B cell (primary cell): Measurements from ENCODE around the gene CTR9. TPM values are rescaled to one million over a fixed set of nuclear protein-coding genes. Genes with fewer than 3 reads are reported as not detected.

ENCODE experiments used
- ATAC-seq: fragments of 200-7000 bp; cut with Tn5 transposase; one replicate; pipeline ENCODE4 v1.10.0; 2021; ENCODE audit warnings: low read depth, mild to moderate bottlenecking, moderate number of reproducible peaks, moderate library complexity
- CTCF ChIA-PET: fragments of 350-600 bp; sonication (Branson Sonifier 250); formaldehyde crosslinking; loops from one replicate; lab custom pipeline; 2021; ENCODE audit warnings: antibody characterized with exemption, inconsistent platforms; lab: Charles Lee
- POLR2A ChIA-PET: fragments of 350-600 bp; sonication (Branson Sonifier 250); formaldehyde crosslinking; loops from one replicate; lab custom pipeline; 2021; ENCODE audit warnings: antibody characterized with exemption; lab: Charles Lee
- DNase-seq: peaks from one replicate; pipeline ENCODE4 v3.0.0; 2013
- H2AFZ ChIP-seq: 2 replicates; pipeline ENCODE4 v1.6.1; 2012; ENCODE audit warnings: mild to moderate bottlenecking, low read depth, low read length; ENCODE audit not compliant: insufficient read depth, poor library complexity, severe bottlenecking
- H3K27ac ChIP-seq, 2 donors: 1 replicate in 1 of 2; 2 replicates in 1 of 2; pipeline ENCODE4 v1.5.1; 2012 to 2013; ENCODE audit warnings: low read length in 2 of 2, mild to moderate bottlenecking in 2 of 2, moderate library complexity in 1 of 2
- H3K27me3 ChIP-seq, 4 experiments: fragments of 200-600 bp in 1 of 4; sonication (generic) in 1 of 4; replicated peaks in 1 of 4; 1 replicate in 2 of 4; 2 replicates in 2 of 4; pipeline versions ENCODE4 v1.6.1 to v1.7.0; 2013 to 2016; ENCODE audit warnings: low read length in 3 of 4, mild to moderate bottlenecking in 2 of 4, mixed read lengths in 1 of 4, moderate library complexity in 1 of 4; ENCODE audit not compliant: insufficient read depth in 4 of 4, control insufficient read depth in 3 of 4; ENCODE audit errors: control extremely low read depth in 1 of 4
- H3K36me3 ChIP-seq, 2 experiments: replicated peaks in 1 of 2; 1 replicate in 1 of 2; 2 replicates in 1 of 2; pipeline versions ENCODE4 v1.6.1 to v1.7.1; 2013; ENCODE audit warnings: low read length in 1 of 2; ENCODE audit not compliant: insufficient read depth in 2 of 2, control insufficient read depth in 1 of 2; ENCODE audit errors: control extremely low read depth in 1 of 2, extremely low read depth in 1 of 2
- H3K4me1 ChIP-seq, 2 donors: fragments of 200-600 bp in 1 of 2; sonication (generic) in 1 of 2; 1 replicate in 1 of 2; 2 replicates in 1 of 2; pipeline versions ENCODE4 v1.5.1 to v1.6.1; 2013 to 2017; ENCODE audit warnings: low read length in 2 of 2; ENCODE audit not compliant: control insufficient read depth in 2 of 2, insufficient read depth in 2 of 2
- H3K4me2 ChIP-seq: replicated peaks from 2 replicates; pipeline ENCODE3; 2012; ENCODE audit warnings: mild to moderate bottlenecking, low read depth, low read length; ENCODE audit not compliant: poor library complexity, severe bottlenecking
- H3K4me3 ChIP-seq, 5 experiments: fragments of 200-600 bp in 1 of 5; sonication (generic) in 1 of 5; 1 replicate in 3 of 5; 2 replicates in 2 of 5; pipeline versions ENCODE4 v1.5.1 to v1.7.0; 2011 to 2016; ENCODE audit warnings: low read length in 4 of 5, mild to moderate bottlenecking in 4 of 5, low read depth in 2 of 5, control low read depth in 1 of 5, moderate library complexity in 1 of 5; ENCODE audit not compliant: insufficient read depth in 1 of 5; ENCODE audit errors: control extremely low read depth in 1 of 5, extremely low read depth in 1 of 5
- H3K79me2 ChIP-seq: fragments of 200-600 bp; sonication (generic); one replicate; pipeline ENCODE4 v1.6.0; 2016; ENCODE audit warnings: low read length; ENCODE audit not compliant: control insufficient read depth, insufficient read depth
- H3K9ac ChIP-seq: fragments of 200-600 bp; sonication (generic); 2 replicates; pipeline ENCODE4 v1.6.1; 2017; ENCODE audit warnings: mild to moderate bottlenecking, low read length, moderate library complexity
- H3K9me3 ChIP-seq, 3 donors: one replicate each; pipeline versions ENCODE4 v1.6.1 to v1.7.1; 2013; ENCODE audit warnings: low read length in 2 of 3; ENCODE audit not compliant: control insufficient read depth in 2 of 3, insufficient read depth in 1 of 3; ENCODE audit errors: control extremely low read depth in 1 of 3
- H4K20me1 ChIP-seq: 2 replicates; pipeline ENCODE4 v1.6.0; 2012; ENCODE audit warnings: mild to moderate bottlenecking, low read length; ENCODE audit not compliant: insufficient read depth, control insufficient read depth, poor library complexity, severe bottlenecking
- H3K27ac Mint-ChIP-seq: one replicate; pipeline ENCODE4 v1.8.0; 2021; ENCODE audit warnings: mixed read lengths
- H3K27me3 Mint-ChIP-seq: one replicate; pipeline ENCODE4 v1.8.0; 2021; ENCODE audit warnings: mixed read lengths
- H3K4me1 Mint-ChIP-seq: one replicate; pipeline ENCODE4 v1.8.0; 2021; ENCODE audit warnings: mixed read lengths
- H3K4me3 Mint-ChIP-seq: one replicate; pipeline ENCODE4 v1.8.0; 2021; ENCODE audit warnings: mixed read lengths
- H3K9me3 Mint-ChIP-seq: one replicate; pipeline ENCODE4 v1.8.0; 2022; ENCODE audit warnings: mixed read lengths; ENCODE audit not compliant: insufficient read depth
- CTCF ChIP-seq: fragments of 200-600 bp; IDR thresholded peaks from one replicate; pipeline ENCODE4 v1.8.0; 2022; ENCODE audit warnings: antibody characterized with exemption, mild to moderate bottlenecking
- EZH2 ChIP-seq: IDR thresholded peaks from 2 replicates; pipeline ENCODE4 v1.6.1; 2012; ENCODE audit warnings: borderline replicate concordance, low read depth, mild to moderate bottlenecking, moderate library complexity, low read length; ENCODE audit not compliant: insufficient read depth, poor library complexity, severe bottlenecking
- WGBS: methylation state at CpG from one replicate; pipeline ENCODE4 v1.1.5; 2013; ENCODE audit warnings: missing lambda C conversion rate; ENCODE audit not compliant: insufficient coverage; 5-methylcytosine and 5-hydroxymethylcytosine counted together
- intact Hi-C: fragments of 100-400 bp; cut with micrococcal nuclease; formaldehyde crosslinking; loops from one replicate; pipeline ENCODE4 v1.10.0; 2022
- polyA plus RNA-seq: library from polyadenylated mRNA; depleted of rRNA; stranded (reverse); fragments of >200 nt; gene quantifications from 2 replicates; pipeline ENCODE4 v1.2.3, GENCODE V29; 2012
- total RNA-seq, 2 donors: library from RNA; stranded (reverse); fragments of 120-200 nt in 1 of 2; gene quantifications; 1 replicate in 1 of 2; 2 replicates in 1 of 2; pipeline versions ENCODE4 v1.2.3 to v1.2.4, GENCODE V29; 2013 to 2022

The CTR9 gene
- total and polyA plus RNA-seq, 2 donors (not counting 1 experiment from before 2014, with no cell fraction given), result 9.0 to 46.7 TPM

GRCh38 chr11:10731064-10731680 is 19.9 kb upstream of the CTR9 start:
- no peaks in the 10 kb centered on the region for H3K27me3 ChIP-seq
- WGBS, result no CpG with 5 or more reads among the region's 3 CpGs
- Mint-ChIP-seq H3K27me3 (no peaks in the 10 kb centered on the region), H3K27ac (peak overlapping the region; percentile 7), H3K4me1 (peaks cover 30% of the 10 kb centered on the region), H3K9me3 (no peaks in the 10 kb centered on the region), H3K4me3 (no peak overlapping the region)
- ATAC-seq (no peak), DNase-seq (no peak)
- peaks cover 0 to 9% (median 0%) of the 10 kb centered on the region in 3 donors for H3K9me3 ChIP-seq
- peaks cover 10 to 15% of the 10 kb centered on the region in 2 donors for H3K4me1 ChIP-seq
- no peaks in the 10 kb centered on the region for H3K36me3 ChIP-seq
- H3K4me3 ChIP-seq, result no peak overlapping the region
- no peak overlapping the region for H2AFZ ChIP-seq
- H3K79me2 ChIP-seq, result no peaks in the 10 kb centered on the region
- no peak overlapping the region for H3K4me2 ChIP-seq
- ChIA-PET POLR2A (interaction anchor here (0.6 kb wide), 1 partner anchor 48 kb away, joined by 4 read pairs; no protein-coding TSS in a partner anchor), CTCF (interaction anchor here (1.1 to 9.4 kb wide), 5 partner anchors 75 to 327 kb away, joined by 3 to 171 read pairs (median 5); no protein-coding TSS in a partner anchor)
- H3K9ac ChIP-seq, result no peak overlapping the region
- no peak overlapping the region for H3K27ac ChIP-seq
- TF ChIP-seq CTCF, result no peak
- no peak for TF ChIP-seq EZH2
- no peaks in the 10 kb centered on the region for H4K20me1 ChIP-seq
- intact Hi-C loops, result loop anchor here (10.0 kb wide), 1 partner anchor 76 kb away; no protein-coding TSS in a partner anchor
